Measurements from ENCODE around the gene DOCK6. TPM values are rescaled to one million over a fixed set of nuclear protein-coding genes. Genes with fewer than 3 reads are reported as not detected.

The DOCK6 gene
- total and polyA plus RNA-seq, 2 of the 13 experiments (the other 11 are each of a cell fraction or from before 2014, with no cell fraction given), result 5.4 to 38.1 TPM

- 0 out of 2 replicates have a peak, but pooled peaks have one; percentile 30 for TF ChIP-seq ZC3H4 (CRISPR knock-in tag; IDR thresholded peaks at IDR 0.05; ENCODE audit: borderline replicate concordance)
- TF ChIP-seq, protein P1, sequence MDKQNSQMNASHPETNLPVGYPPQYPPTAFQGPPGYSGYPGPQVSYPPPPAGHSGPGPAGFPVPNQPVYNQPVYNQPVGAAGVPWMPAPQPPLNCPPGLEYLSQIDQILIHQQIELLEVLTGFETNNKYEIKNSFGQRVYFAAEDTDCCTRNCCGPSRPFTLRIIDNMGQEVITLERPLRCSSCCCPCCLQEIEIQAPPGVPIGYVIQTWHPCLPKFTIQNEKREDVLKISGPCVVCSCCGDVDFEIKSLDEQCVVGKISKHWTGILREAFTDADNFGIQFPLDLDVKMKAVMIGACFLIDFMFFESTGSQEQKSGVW (CRISPR knock-in tag; IDR thresholded peaks at IDR 0.05; ENCODE audit: borderline replicate concordance), result no peak
- TF ChIP-seq RFX5 (IDR thresholded peaks at IDR 0.05; ENCODE audit: low read depth, low read length), result no peak
- peak; percentile 14; the same call in 1 of the 2 replicates for TF ChIP-seq ZNF770 (CRISPR knock-in tag; IDR thresholded peaks at IDR 0.05)
- no peak for TF ChIP-seq FOXM1 (CRISPR knock-in tag; IDR thresholded peaks at IDR 0.05)
- no peak for TF ChIP-seq NR1H2 (CRISPR knock-in tag; IDR thresholded peaks at IDR 0.05; ENCODE audit: borderline replicate concordance, low read depth)
- TF ChIP-seq HOXA3 (CRISPR knock-in tag; IDR thresholded peaks at IDR 0.05), result peak; percentile 54; the same call in 1 of the 2 replicates
- TF ChIP-seq ZNF530 (CRISPR knock-in tag; IDR thresholded peaks at IDR 0.05; ENCODE audit: low read depth), result no peak
- TF ChIP-seq KDM3A (CRISPR knock-in tag; IDR thresholded peaks at IDR 0.05; ENCODE audit: low read depth), result peak; percentile 76; the same call in 1 of the 2 replicates
- 0 out of 2 replicates have a peak, but pooled peaks have one; percentile 11 for TF ChIP-seq SMAD1 (CRISPR knock-in tag; IDR thresholded peaks at IDR 0.05; ENCODE audit: borderline replicate concordance, low read depth)
- TF ChIP-seq SALL2 (CRISPR knock-in tag; IDR thresholded peaks at IDR 0.05), result peak; percentile 28; the same call in 1 of the 2 replicates
- 0 out of 2 replicates have a peak, but pooled peaks have one; percentile 29 for TF ChIP-seq KLF6 (CRISPR knock-in tag; IDR thresholded peaks at IDR 0.05)
- TF ChIP-seq HNRNPUL1 (IDR thresholded peaks at IDR 0.05; ENCODE audit: low read depth, low read length), result no peak
- no peak for TF ChIP-seq ZNF709 (CRISPR knock-in tag; IDR thresholded peaks at IDR 0.05)
- no peak for TF ChIP-seq ELF1 (CRISPR knock-in tag; IDR thresholded peaks at IDR 0.05)
- TF ChIP-seq, protein P2, sequence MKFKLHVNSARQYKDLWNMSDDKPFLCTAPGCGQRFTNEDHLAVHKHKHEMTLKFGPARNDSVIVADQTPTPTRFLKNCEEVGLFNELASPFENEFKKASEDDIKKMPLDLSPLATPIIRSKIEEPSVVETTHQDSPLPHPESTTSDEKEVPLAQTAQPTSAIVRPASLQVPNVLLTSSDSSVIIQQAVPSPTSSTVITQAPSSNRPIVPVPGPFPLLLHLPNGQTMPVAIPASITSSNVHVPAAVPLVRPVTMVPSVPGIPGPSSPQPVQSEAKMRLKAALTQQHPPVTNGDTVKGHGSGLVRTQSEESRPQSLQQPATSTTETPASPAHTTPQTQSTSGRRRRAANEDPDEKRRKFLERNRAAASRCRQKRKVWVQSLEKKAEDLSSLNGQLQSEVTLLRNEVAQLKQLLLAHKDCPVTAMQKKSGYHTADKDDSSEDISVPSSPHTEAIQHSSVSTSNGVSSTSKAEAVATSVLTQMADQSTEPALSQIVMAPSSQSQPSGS (CRISPR knock-in tag; IDR thresholded peaks at IDR 0.05), result 0 out of 2 replicates have a peak, but pooled peaks have one; percentile 8
- no peak for TF ChIP-seq ZNF773 (CRISPR knock-in tag; IDR thresholded peaks at IDR 0.05; ENCODE audit: borderline replicate concordance)
- no peak for TF ChIP-seq ZNF761 (CRISPR knock-in tag; conservative IDR thresholded peaks at IDR 0.05)
- TF ChIP-seq MXD1 (CRISPR knock-in tag; IDR thresholded peaks at IDR 0.05), result no peak; the same call in 1 of the 2 replicates
- TF ChIP-seq ZNF441 (CRISPR knock-in tag; IDR thresholded peaks at IDR 0.05; ENCODE audit: borderline replicate concordance), result peak; percentile 32; the same call in 1 of the 2 replicates
- TF ChIP-seq MAZ (IDR thresholded peaks at IDR 0.05; ENCODE audit: borderline replicate concordance, low read depth, low read length), result peak; percentile 52; the same call in 1 of the 2 replicates
- no peak; the same call in 1 of the 2 replicates for TF ChIP-seq MAZ (CRISPR knock-in tag; IDR thresholded peaks at IDR 0.05; ENCODE audit: low read depth)
- peak; percentile 98; the same call in 1 of the 2 replicates for TF ChIP-seq ZNF564 (CRISPR knock-in tag; IDR thresholded peaks at IDR 0.05)
- no peak for TF ChIP-seq ZNF253 (CRISPR knock-in tag; IDR thresholded peaks at IDR 0.05; ENCODE audit: borderline replicate concordance)
- no peak; the same call in 1 of the 2 replicates for TF ChIP-seq PHF8 (CRISPR knock-in tag; IDR thresholded peaks at IDR 0.05)
Observed at GRCh38 chr19:11242864-11243797, 19.2 kb downstream of the DOCK6 start (continued).

Measured in HepG2 (cell line).